Measurements from ENCODE around the gene PKD1.
A peak's percentile ranks its signal among the peaks of the same experiment; 100 is the strongest.

Gene PKD1

GRCh38 chr16:2149630-2150417 lies 14.1 kb upstream of the PKD1 start:
- H3K27ac ChIP-seq, result peak overlapping the region; percentile 94
- TF ChIP-seq ZFX (IDR thresholded peaks at IDR 0.05; ENCODE audit: borderline replicate concordance), result no peak
- no peak for TF ChIP-seq CTCF (IDR thresholded peaks at IDR 0.05)

- peak overlapping the region; percentile 94 for H3K27ac ChIP-seq
- TF ChIP-seq ZFX (IDR thresholded peaks at IDR 0.05; ENCODE audit: borderline replicate concordance), result no peak
- peak; percentile 42 for TF ChIP-seq CTCF (IDR thresholded peaks at IDR 0.05)
Observed at GRCh38 chr16:2148714-2149629, 13.3 kb upstream of the PKD1 start.

GRCh38 chr16:2147981-2148671 lies 12.4 kb upstream of the PKD1 start, which contains the start of gene RAB26:
Gene RAB26, plus strand, starts transcription at chr16:2148625. Its CDS starts 159 bp downstream, at chr16:2148784.
- TF ChIP-seq CTCF (IDR thresholded peaks at IDR 0.05) (no peak), ZFX (IDR thresholded peaks at IDR 0.05; ENCODE audit: borderline replicate concordance) (no peak)
- peak within 1 kb of the TSS; percentile 94 for H3K27ac ChIP-seq

DNA sequence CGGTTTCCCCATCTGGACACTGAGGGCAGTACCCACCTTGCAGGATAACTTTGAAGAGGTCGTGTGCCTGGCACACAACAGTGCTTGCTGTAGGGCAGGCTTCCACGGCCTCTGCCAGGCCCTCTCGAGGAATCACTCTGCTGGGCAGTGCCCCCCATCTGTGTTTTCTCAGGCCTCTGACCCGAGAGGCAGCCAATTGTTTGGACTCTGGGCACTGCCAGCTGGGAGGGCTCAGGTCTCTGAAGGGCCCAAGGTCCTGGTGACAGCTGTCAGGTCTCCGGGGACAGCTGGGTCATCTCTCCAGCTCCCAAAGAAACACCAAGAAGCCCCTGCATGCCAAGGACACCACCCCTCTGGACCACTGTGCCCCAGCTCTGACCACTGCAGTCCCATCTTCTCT lies 11.7 kb upstream of the PKD1 start:
- H3K27ac ChIP-seq, result peak overlapping the region; percentile 94
- TF ChIP-seq CTCF (IDR thresholded peaks at IDR 0.05), result no peak
- no peak for TF ChIP-seq ZFX (IDR thresholded peaks at IDR 0.05; ENCODE audit: borderline replicate concordance)

DNA sequence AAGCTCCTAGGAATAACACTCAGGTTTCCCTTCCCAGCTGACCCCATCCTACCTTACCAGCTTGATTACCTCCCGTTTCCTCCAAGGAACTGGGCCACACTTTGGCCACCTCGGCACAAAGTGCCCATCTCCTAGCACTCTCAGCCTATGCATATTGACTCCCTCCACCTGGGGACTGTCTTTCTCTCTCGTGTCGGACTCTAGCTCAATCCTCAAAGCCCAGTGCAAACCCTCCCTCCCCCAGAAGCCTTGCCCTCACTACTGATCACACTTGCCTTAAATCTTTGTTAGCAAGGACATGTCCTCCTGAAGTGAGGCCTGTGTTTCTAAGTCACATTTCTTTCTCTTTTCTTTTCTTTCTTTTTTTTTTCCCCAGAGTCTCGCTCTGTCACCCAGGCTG lies 10.1 kb upstream of the PKD1 start:
- TF ChIP-seq CTCF (IDR thresholded peaks at IDR 0.05) (no peak), ZFX (IDR thresholded peaks at IDR 0.05; ENCODE audit: borderline replicate concordance) (no peak)
- peak overlapping the region; percentile 18; the same call in 1 of the 2 replicates for H3K27ac ChIP-seq

DNA sequence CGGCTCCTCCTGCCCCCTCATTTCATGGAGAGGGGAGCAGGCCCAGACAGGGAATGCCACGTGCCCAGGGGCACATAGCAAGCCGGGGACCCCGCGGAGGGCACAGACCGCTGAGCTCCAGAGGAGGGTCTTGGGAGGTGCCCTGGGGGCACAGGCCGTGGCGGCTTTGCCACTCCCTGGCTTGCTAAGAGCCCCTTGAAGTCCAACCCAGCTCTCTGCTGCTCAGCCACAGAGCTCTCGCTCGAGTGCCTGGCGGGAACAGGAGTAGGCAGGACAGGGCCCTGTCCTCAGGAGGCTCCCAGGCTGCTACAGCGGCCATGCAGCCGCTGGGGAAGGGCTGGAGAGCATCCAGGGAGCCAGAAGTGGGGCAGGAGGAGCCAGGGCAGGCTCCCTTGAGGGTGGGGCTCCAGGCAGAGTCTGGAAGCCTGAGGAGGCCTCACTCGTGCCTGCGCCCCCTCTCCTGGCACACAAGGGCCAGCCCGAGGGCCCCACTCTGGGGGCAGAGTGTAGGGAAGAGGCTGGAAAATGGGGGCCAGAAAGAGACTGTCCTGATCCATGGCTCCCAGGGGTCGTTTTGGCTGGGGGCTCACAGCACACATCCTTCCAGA lies 8.3 kb upstream of the PKD1 start:
- no peak for TF ChIP-seq CTCF (IDR thresholded peaks at IDR 0.05)
- H3K27ac ChIP-seq, result no peak overlapping the region
